Prostate gland (tissue), 2 donors: ENCODE measurements around the gene CCDC47. TPM values are rescaled to one million over a fixed set of nuclear protein-coding genes. Genes with fewer than 3 reads are reported as not detected.
"Not testable (repeated sequence)": the region's sequence is repeated elsewhere in the genome, so short reads cannot be mapped to it uniquely, and the experiment has no call there.

ENCODE experiments used
- DNase-seq: peaks from one replicate; pipeline ENCODE4 v3.0.0-alpha.2; 2019; ENCODE audit warnings: low spot score
- H3K27ac ChIP-seq, 2 donors: fragments of 200-600 bp; sonication (generic); 2 replicates each; pipeline ENCODE4 v1.5.1; 2017 to 2019
- H3K27me3 ChIP-seq: fragments of 200-600 bp; sonication (generic); replicated peaks from 2 replicates; pipeline ENCODE4 v1.5.1; 2019; ENCODE audit not compliant: insufficient read depth
- H3K36me3 ChIP-seq, 2 donors: fragments of 200-600 bp; sonication (generic); 1 replicate in 1 of 2; 2 replicates in 1 of 2; pipeline versions ENCODE4 v1.5.1 to v1.8.1; 2017 to 2019
- H3K4me1 ChIP-seq: fragments of 200-600 bp; sonication (generic); replicated peaks from 2 replicates; pipeline ENCODE4 v1.5.1; 2019
- H3K4me3 ChIP-seq, 2 donors: fragments of 200-600 bp; sonication (generic); 2 replicates each; pipeline ENCODE4 v1.5.1; 2017 to 2019
- H3K9me3 ChIP-seq: fragments of 200-600 bp; sonication (generic); 2 replicates; pipeline ENCODE4 v1.5.1; 2017
- CTCF ChIP-seq, 4 experiments: fragments of 200-600 bp in 2 of 4; fragments of 450-650 bp in 2 of 4; sonication (generic) in 2 of 4; IDR thresholded peaks; 1 replicate in 3 of 4; 2 replicates in 1 of 4; pipeline ENCODE4 v1.5.1; 2016 to 2019; ENCODE audit warnings: antibody characterized with exemption in 4 of 4, mild to moderate bottlenecking in 2 of 4, moderate library complexity in 2 of 4
- POLR2A ChIP-seq: fragments of 450-650 bp; IDR thresholded peaks from one replicate; pipeline ENCODE4 v1.6.1; 2016; ENCODE audit warnings: antibody characterized with exemption, mild to moderate bottlenecking
- POLR2AphosphoS5 ChIP-seq: sonication (generic); formaldehyde crosslinking; IDR thresholded peaks from one replicate; pipeline ENCODE4 v1.6.1; 2017; ENCODE audit warnings: antibody characterized with exemption
- WGBS: methylation state at CpG from one replicate; pipeline ENCODE4 v1.1.5; 2018; 5-methylcytosine and 5-hydroxymethylcytosine counted together
- intact Hi-C: fragments of 100-400 bp; cut with DNase I; formaldehyde crosslinking; loops from one replicate; pipeline ENCODE4 v1.14.2; 2022
- total RNA-seq, 2 donors: library from RNA; depleted of rRNA; stranded (reverse); fragments of >200 nt; gene quantifications; one replicate each; pipeline ENCODE4 v1.1.0, GENCODE V29; 2016

The CCDC47 gene
- total RNA-seq, 2 donors from 2014 or later, result 50.3 to 90.8 TPM

- Histone ChIP-seq H3K9me3 (no peaks in the 10 kb centered on the region), H3K4me3 (no peak overlapping the region), H3K27ac (no peak overlapping the region), H3K27me3 (no peaks in the 10 kb centered on the region), H3K4me1 (no peaks in the 10 kb centered on the region), H3K36me3 (no peaks in the 10 kb centered on the region)
- TF ChIP-seq POLR2A, result no peak
- TF ChIP-seq CTCF (IDR thresholded peaks at IDR 0.05), result no peak
- no peak for TF ChIP-seq POLR2AphosphoS5
- WGBS, result 97% methylated on average over 8 of the region's 8 CpGs
- no peak for DNase-seq
- intact Hi-C loops, result no loop called here
These were observed 37.7 kb downstream of the CCDC47 start for GRCh38 chr17:63735691-63736090.

GRCh38 chr17:63722403-63722802 lies 51.0 kb downstream of the CCDC47 start:
- no peaks in the 10 kb centered on the region for H3K4me1 ChIP-seq
- intact Hi-C loops, result no loop called here
- no peaks in the 10 kb centered on the region for H3K9me3 ChIP-seq
- no peaks in the 10 kb centered on the region for H3K36me3 ChIP-seq
- DNase-seq, result no peak
- no peak for TF ChIP-seq CTCF (IDR thresholded peaks at IDR 0.05)
- TF ChIP-seq POLR2AphosphoS5, result no peak
- no peak for TF ChIP-seq POLR2A
- H3K27me3 ChIP-seq, result no peaks in the 10 kb centered on the region
- WGBS, result 68% methylated on average over 2 of the region's 2 CpGs
- H3K4me3 ChIP-seq, result no peak overlapping the region
- no peak overlapping the region for H3K27ac ChIP-seq

GRCh38 chr17:63720194-63720593 lies 53.2 kb downstream of the CCDC47 start:
- H3K36me3 ChIP-seq, DNase-seq, H3K27ac ChIP-seq, H3K4me3 ChIP-seq, intact Hi-C loops, H3K4me1 ChIP-seq, H3K9me3 ChIP-seq, H3K27me3 ChIP-seq: not testable (repeated sequence)
- WGBS, result 96% methylated on average over 5 of the region's 5 CpGs

- no peak overlapping the region for H3K27ac ChIP-seq
- no peak for TF ChIP-seq POLR2A
- no peak for TF ChIP-seq CTCF (IDR thresholded peaks at IDR 0.05)
- H3K4me3 ChIP-seq, result no peak overlapping the region
- no peak for DNase-seq
- H3K9me3 ChIP-seq, result no peaks in the 10 kb centered on the region
- no peaks in the 10 kb centered on the region for H3K4me1 ChIP-seq
- H3K36me3 ChIP-seq, result no peaks in the 10 kb centered on the region
- intact Hi-C loops, result no loop called here
- 83% methylated on average over 5 of the region's 5 CpGs for WGBS
- H3K27me3 ChIP-seq, result no peaks in the 10 kb centered on the region
These were observed 54.4 kb downstream of the CCDC47 start for GRCh38 chr17:63718988-63719387.

GRCh38 chr17:63716426-63716825 lies 57.0 kb downstream of the CCDC47 start:
- Histone ChIP-seq H3K4me3 (no peak overlapping the region), H3K9me3 (no peaks in the 10 kb centered on the region), H3K27ac (no peak overlapping the region), H3K27me3 (no peaks in the 10 kb centered on the region), H3K4me1 (no peaks in the 10 kb centered on the region), H3K36me3 (no peaks in the 10 kb centered on the region)
- 89% methylated on average over 3 of the region's 3 CpGs for WGBS
- intact Hi-C loops, result no loop called here
- DNase-seq, result no peak
- TF ChIP-seq POLR2A, result no peak
- TF ChIP-seq POLR2AphosphoS5, result no peak

- intact Hi-C loops, result loop anchor here (5.0 kb wide), 1 partner anchor 37 kb away; no protein-coding TSS in a partner anchor
- H3K4me3 ChIP-seq, result no peak overlapping the region
- WGBS, result 57% methylated on average over 10 of the region's 10 CpGs
- H3K27me3 ChIP-seq, result no peaks in the 10 kb centered on the region
- no peaks in the 10 kb centered on the region for H3K9me3 ChIP-seq
- H3K27ac ChIP-seq, result no peak overlapping the region
- H3K4me1 ChIP-seq, result no peaks in the 10 kb centered on the region
- H3K36me3 ChIP-seq, result no peaks in the 10 kb centered on the region
- DNase-seq, result no peak
- TF ChIP-seq POLR2A (no peak), POLR2AphosphoS5 (no peak), CTCF (IDR thresholded peaks at IDR 0.05) (no peak)
These were observed 58.7 kb downstream of the CCDC47 start for GRCh38 chr17:63714550-63715277.
